GM19452 (cell line): Measurements from ENCODE around the gene FXYD2.

Experiments
- ATAC-seq: cut with Tn5 transposase; IDR thresholded peaks from one replicate; pipeline ENCODE4 v1.9.1; 2021; ENCODE audit not compliant: unreplicated experiment

FXYD2 gene

DNA sequence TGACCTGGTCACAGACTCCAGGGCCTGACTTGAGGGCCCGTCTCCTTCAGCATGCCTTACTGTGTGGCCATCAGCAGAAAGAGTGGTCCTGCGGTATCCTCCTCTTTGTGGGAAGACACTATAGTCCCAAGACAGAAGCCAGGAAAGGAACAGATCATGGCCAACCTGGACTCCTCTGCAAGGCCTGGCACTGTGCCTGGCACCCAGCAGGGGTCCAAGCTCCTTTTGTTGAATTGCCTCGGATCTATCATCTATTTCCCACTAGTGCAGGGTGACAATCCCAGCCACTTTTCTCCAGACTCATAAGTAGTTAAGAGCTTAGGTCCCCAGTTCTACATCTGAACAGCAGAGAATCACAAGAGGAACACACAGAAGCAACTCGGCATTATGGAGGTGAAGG is 54.5 kb downstream of the FXYD2 start:
- ATAC-seq: no peak
